IMR-90 (cell line): Measurements from ENCODE around the gene RBBP6. TPM values are rescaled to one million over a fixed set of nuclear protein-coding genes. Genes with fewer than 3 reads are reported as not detected.

Source experiments
- ATAC-seq: fragments of 200-7000 bp; cut with Tn5 transposase; 2 replicates; pipeline ENCODE4 v1.9.1; 2020; ENCODE audit warnings: low read depth, mild to moderate bottlenecking, moderate library complexity
- BruUV-seq: library from RNA; stranded (reverse); fragments of 400-500 nt; replicated peaks from 2 replicates; lab custom pipeline; 2021; lab: Mats Ljungman, UMichigan
- CTCF ChIA-PET: fragments of 300-600 bp; formaldehyde crosslinking; extraction: SDS; loops from one replicate; lab custom pipeline; 2021; ENCODE audit warnings: antibody characterized with exemption; lab: Yijun Ruan, JAX
- POLR2A ChIA-PET: fragments of 300-600 bp; sonication (Branson Sonifier 250); formaldehyde crosslinking; loops from one replicate; lab custom pipeline; 2022; ENCODE audit warnings: antibody characterized with exemption; ENCODE audit not compliant: unreplicated experiment; lab: Charles Lee
- DNase-seq: peaks from one replicate; pipeline ENCODE4 v3.0.0; 2013
- H2AFZ ChIP-seq: replicated peaks from 2 replicates; pipeline ENCODE3; 2013; ENCODE audit warnings: low read length, mild to moderate bottlenecking; ENCODE audit not compliant: poor library complexity
- H2AK5ac ChIP-seq: 2 replicates; pipeline ENCODE4 v1.6.1; 2013; ENCODE audit warnings: low read depth, low read length, inconsistent platforms
- H2AK9ac ChIP-seq: replicated peaks from 2 replicates; pipeline ENCODE3; 2013; ENCODE audit warnings: mild to moderate bottlenecking, low read depth, low read length, moderate library complexity; ENCODE audit not compliant: poor library complexity
- H2BK120ac ChIP-seq: 2 replicates; pipeline ENCODE4 v1.6.1; 2013; ENCODE audit warnings: low read depth, low read length, inconsistent platforms
- H2BK15ac ChIP-seq: 3 replicates; pipeline ENCODE4 v1.6.1; 2013; ENCODE audit warnings: low read depth, low read length, inconsistent platforms
- H2BK20ac ChIP-seq: 2 replicates; pipeline ENCODE4 v1.6.1; 2013; ENCODE audit warnings: low read depth, mild to moderate bottlenecking, inconsistent platforms, low read length, moderate library complexity
- H2BK5ac ChIP-seq: 2 replicates; pipeline ENCODE4 v1.6.1; 2013; ENCODE audit warnings: mild to moderate bottlenecking, low read depth, low read length, inconsistent platforms; ENCODE audit not compliant: poor library complexity, severe bottlenecking
- H3K14ac ChIP-seq: replicated peaks from 2 replicates; pipeline ENCODE4 v1.6.1; 2013; ENCODE audit warnings: low read depth, low read length, inconsistent platforms
- H3K18ac ChIP-seq: 2 replicates; pipeline ENCODE4 v1.6.1; 2013; ENCODE audit warnings: low read depth, low read length, control low read depth
- H3K23ac ChIP-seq: 2 replicates; pipeline ENCODE4 v1.6.1; 2013; ENCODE audit warnings: low read depth, low read length, inconsistent platforms
- H3K27ac ChIP-seq: 2 replicates; pipeline ENCODE4 v1.5.1; 2013; ENCODE audit warnings: mild to moderate bottlenecking, control low read depth, low read length; ENCODE audit not compliant: insufficient read depth
- H3K27me3 ChIP-seq: 2 replicates; pipeline ENCODE4 v1.6.1; 2013; ENCODE audit warnings: low read length; ENCODE audit not compliant: control insufficient read depth, insufficient read depth
- H3K36me3 ChIP-seq: 2 replicates; pipeline ENCODE4 v1.6.1; 2013; ENCODE audit warnings: low read length, mixed read lengths; ENCODE audit not compliant: control insufficient read depth, insufficient read depth
- H3K4ac ChIP-seq: 2 replicates; pipeline ENCODE4 v1.6.1; 2013; ENCODE audit warnings: low read depth, low read length, inconsistent platforms
- H3K4me1 ChIP-seq: 2 replicates; pipeline ENCODE4 v1.6.1; 2013; ENCODE audit warnings: low read length, mixed read lengths; ENCODE audit not compliant: control insufficient read depth, insufficient read depth
- H3K4me2 ChIP-seq: 2 replicates; pipeline ENCODE4 v1.6.1; 2013; ENCODE audit warnings: low read depth, mild to moderate bottlenecking, control low read depth, low read length, moderate library complexity
- H3K4me3 ChIP-seq: 2 replicates; pipeline ENCODE4 v1.5.1; 2013; ENCODE audit warnings: low read depth, mild to moderate bottlenecking, control low read depth, low read length, moderate library complexity; ENCODE audit not compliant: insufficient read depth
- H3K56ac ChIP-seq: 2 replicates; pipeline ENCODE4 v1.6.1; 2013; ENCODE audit warnings: low read length, inconsistent platforms; ENCODE audit not compliant: insufficient read depth; ENCODE audit errors: extremely low read depth
- H3K79me1 ChIP-seq, 2 experiments: 2 replicates each; pipeline ENCODE4 v1.6.1; 2013; ENCODE audit warnings: low read length in 2 of 2, inconsistent platforms in 1 of 2, low read depth in 1 of 2
- H3K9ac ChIP-seq: 2 replicates; pipeline ENCODE4 v1.6.1; 2013; ENCODE audit warnings: low read depth, low read length, control low read depth
- H3K9me1 ChIP-seq: 2 replicates; pipeline ENCODE4 v1.6.1; 2013; ENCODE audit warnings: low read length, inconsistent platforms; ENCODE audit not compliant: insufficient read depth
- H3K9me3 ChIP-seq: 2 replicates; pipeline ENCODE4 v1.6.1; 2013; ENCODE audit warnings: low read length; ENCODE audit not compliant: control insufficient read depth, insufficient read depth
- H4K20me1 ChIP-seq: 2 replicates; pipeline ENCODE4 v1.6.1; 2013; ENCODE audit warnings: low read length, inconsistent platforms; ENCODE audit not compliant: insufficient read depth
- H4K5ac ChIP-seq: 2 replicates; pipeline ENCODE4 v1.6.1; 2013; ENCODE audit warnings: mild to moderate bottlenecking, low read depth, low read length, control low read depth
- H4K8ac ChIP-seq, 2 experiments: 2 replicates each; pipeline ENCODE4 v1.6.1; 2013; ENCODE audit warnings: low read depth in 2 of 2, low read length in 2 of 2, control low read depth in 1 of 2, inconsistent platforms in 1 of 2
- H4K91ac ChIP-seq: 2 replicates; pipeline ENCODE4 v1.6.1; 2013; ENCODE audit warnings: low read depth, low read length, inconsistent platforms; ENCODE audit not compliant: insufficient read depth
- BHLHE40 ChIP-seq: fragments of 150-350 bp; IDR thresholded peaks from 2 replicates; pipeline ENCODE4 v1.6.1; 2016; ENCODE audit warnings: mild to moderate bottlenecking, low read depth, low read length
- CEBPB ChIP-seq: IDR thresholded peaks from 2 replicates; pipeline ENCODE4 v1.6.1; 2012; ENCODE audit warnings: low read depth, low read length, improper control_type of control experiment
- CHD1 ChIP-seq: IDR thresholded peaks from 2 replicates; pipeline ENCODE4 v1.6.1; 2012; ENCODE audit warnings: low read depth, low read length, improper control_type of control experiment
- CTCF ChIP-seq: conservative IDR thresholded peaks from 2 replicates; pipeline ENCODE4 v1.5.1; 2012; ENCODE audit warnings: mild to moderate bottlenecking, low read depth, low read length, improper control_type of control experiment
- FOS ChIP-seq: fragments of 150-350 bp; IDR thresholded peaks from 2 replicates; pipeline ENCODE4 v1.6.1; 2016; ENCODE audit warnings: low read depth, low read length
- MAZ ChIP-seq: IDR thresholded peaks from 2 replicates; pipeline ENCODE4 v1.6.1; 2012; ENCODE audit warnings: low read depth, mild to moderate bottlenecking, low read length, improper control_type of control experiment, moderate library complexity, borderline replicate concordance
- MXI1 ChIP-seq: IDR thresholded peaks from 2 replicates; pipeline ENCODE4 v1.6.1; 2012; ENCODE audit warnings: low read depth, mild to moderate bottlenecking, low read length, moderate library complexity, borderline replicate concordance
- NFE2L2 ChIP-seq: fragments of 150-350 bp; IDR thresholded peaks from 2 replicates; pipeline ENCODE4 v1.6.1; 2016; ENCODE audit warnings: low read depth, mild to moderate bottlenecking, low read length
- POLR2A ChIP-seq: IDR thresholded peaks from 2 replicates; pipeline ENCODE4 v1.6.1; 2012; ENCODE audit warnings: mild to moderate bottlenecking, low read depth, low read length
- RAD21 ChIP-seq: IDR thresholded peaks from 2 replicates; pipeline ENCODE4 v1.6.1; 2012; ENCODE audit warnings: low read length, improper control_type of control experiment
- RCOR1 ChIP-seq: IDR thresholded peaks from 2 replicates; pipeline ENCODE4 v1.6.1; 2012; ENCODE audit warnings: mild to moderate bottlenecking, low read length, improper control_type of control experiment; ENCODE audit not compliant: insufficient replicate concordance
- SMC3 ChIP-seq: fragments of 150-350 bp; IDR thresholded peaks from 2 replicates; pipeline ENCODE4 v1.6.1; 2016; ENCODE audit warnings: low read depth, mild to moderate bottlenecking, antibody characterized with exemption, low read length, moderate library complexity
- USF2 ChIP-seq: fragments of 150-350 bp; IDR thresholded peaks from 2 replicates; pipeline ENCODE4 v1.6.1; 2017; ENCODE audit warnings: mild to moderate bottlenecking, antibody characterized with exemption, low read length, low read depth
- WGBS, 2 experiments: methylation state at CpG; one replicate each; pipeline versions ENCODE4 v1.1.5 to v1.1.7; 2013; ENCODE audit warnings: missing lambda C conversion rate in 2 of 2; ENCODE audit not compliant: insufficient read length in 1 of 2; ENCODE audit errors: extremely low coverage in 2 of 2; 5-methylcytosine and 5-hydroxymethylcytosine counted together
- dilution Hi-C: fragments of 300-500 bp; cut with HindIII; formaldehyde crosslinking; loops from one replicate; pipeline ENCODE4 v1.14.3; 2018; ENCODE audit warnings: low sequenced_read_pairs; ENCODE audit not compliant: unreplicated experiment
- in situ Hi-C: fragments of 300-500 bp; cut with MboI; formaldehyde crosslinking; loops from 3 replicates; pipeline ENCODE4 v1.14.3; 2019; ENCODE audit warnings: low sequenced_read_pairs, inconsistent platforms, mixed read lengths
- intact Hi-C: fragments of 100-400 bp; cut with micrococcal nuclease; formaldehyde crosslinking; loops from 2 replicates; pipeline ENCODE4 v1.10.0; 2022
- polyA plus RNA-seq, 3 experiments: library from polyadenylated mRNA; depleted of rRNA; stranded (reverse); fragments of >200 nt; gene quantifications; 2 replicates each; pipeline ENCODE4 v1.2.3, GENCODE V29; 2012; ENCODE audit warnings: low replicate concordance in 1 of 3
- total RNA-seq: library from RNA; depleted of rRNA; stranded (reverse); fragments of >200 nt; gene quantifications from 2 replicates; pipeline ENCODE4 v1.2.3, GENCODE V29; 2012
- TF ChIP-seq, protein P1 (sequence below): fragments of 150-350 bp; IDR thresholded peaks from 2 replicates; pipeline ENCODE4 v1.6.1; 2016; ENCODE audit warnings: low read depth, mild to moderate bottlenecking, low read length, moderate library complexity, borderline replicate concordance

RBBP6 gene
- total and polyA plus RNA-seq, 2 of the 4 experiments (the other 2 are of a cell fraction) = 7.2 to 17.8 TPM

DNA sequence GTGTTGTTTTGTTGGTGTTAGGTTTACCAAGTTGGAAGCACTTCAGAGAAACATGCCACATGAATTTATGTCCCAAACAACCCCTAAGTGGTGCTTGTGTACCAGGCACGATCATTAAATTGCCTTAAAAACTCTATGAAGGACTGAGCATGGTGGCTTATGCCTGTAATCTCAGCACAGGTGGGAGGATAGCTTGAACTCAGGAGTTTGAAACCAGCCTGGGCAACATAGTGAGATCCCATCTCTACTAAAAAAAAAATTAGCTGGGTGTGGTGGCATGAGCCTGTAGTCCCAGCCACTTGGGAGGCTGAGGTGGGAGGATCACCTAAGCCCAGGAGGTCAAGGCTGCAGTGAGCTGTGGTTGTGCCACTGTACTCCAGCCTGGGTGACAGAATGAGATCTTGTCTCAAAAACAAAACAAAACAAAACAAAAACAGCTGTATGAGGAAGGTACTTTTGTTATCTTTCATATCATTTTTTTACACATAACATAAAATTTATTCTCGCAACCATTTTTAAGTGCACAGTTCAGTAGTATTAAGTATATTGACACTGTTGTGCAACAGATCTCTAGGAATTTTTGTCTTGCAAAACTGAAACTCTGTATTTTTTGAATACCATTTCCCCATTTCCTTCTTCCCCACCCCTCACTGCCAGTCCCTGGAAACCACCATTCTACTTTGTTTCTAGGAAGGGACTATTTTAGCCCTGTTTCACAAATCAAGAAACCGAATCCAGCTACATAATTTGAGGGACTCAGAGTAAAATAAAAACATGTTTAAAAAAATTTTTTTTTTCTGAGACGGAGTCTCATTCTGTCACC, 14.3 kb upstream of the RBBP6 start:
- H3K56ac ChIP-seq = no peak overlapping the region
- intact Hi-C loops = no loop called here
- H4K91ac ChIP-seq = no peak overlapping the region
- DNase-seq = no peak
- no peak overlapping the region for H2AK5ac ChIP-seq
- BruUV-seq = no TSS peak
- H4K20me1 ChIP-seq = no peaks in the 10 kb centered on the region
- H2AFZ ChIP-seq = no peak overlapping the region
- H2BK120ac ChIP-seq = no peak overlapping the region
- no peak overlapping the region for H3K27ac ChIP-seq
- H3K4me3 ChIP-seq = no peak overlapping the region
- no peak overlapping the region for H4K8ac ChIP-seq
- in situ Hi-C loops = loop anchor here (25.0 kb wide), 2 partner anchors 712 to 838 kb away; partner anchors contain the start of gene PLK1
- no peak overlapping the region for H3K4me2 ChIP-seq
- peak; percentile 51 for ATAC-seq
- H3K18ac ChIP-seq = no peak overlapping the region
- H3K14ac ChIP-seq = no peak overlapping the region
- no peak overlapping the region for H3K9ac ChIP-seq
- H3K4ac ChIP-seq = no peak overlapping the region
- H3K36me3 ChIP-seq = no peaks in the 10 kb centered on the region
- H2BK5ac ChIP-seq = no peak overlapping the region
- no peaks in the 10 kb centered on the region for H3K79me1 ChIP-seq
- ChIA-PET POLR2A (no interaction called here), CTCF (interaction anchor here (0.7 to 1.2 kb wide), 3 partner anchors 8 to 221 kb away, joined by 4 to 5 read pairs (median 4); no protein-coding TSS in a partner anchor)
- peaks cover 5% of the 10 kb centered on the region; the same call in 1 of the 2 replicates for H3K4me1 ChIP-seq
- no peak overlapping the region for H2AK9ac ChIP-seq
- no peaks in the 10 kb centered on the region for H3K9me3 ChIP-seq
- H3K27me3 ChIP-seq = peaks cover 2% of the 10 kb centered on the region; the same call in 1 of the 2 replicates
- dilution Hi-C loops = no loop called here
- no peak overlapping the region for H4K5ac ChIP-seq
- H3K23ac ChIP-seq = no peak overlapping the region
- H3K9me1 ChIP-seq = peaks cover 4% of the 10 kb centered on the region; the same call in 1 of the 2 replicates
- no CpG with 5 or more reads among the region's 4 CpGs for WGBS, 2 experiments
- H2BK15ac ChIP-seq = no peak overlapping the region
- H2BK20ac ChIP-seq = no peak overlapping the region
- TF ChIP-seq MAZ (no peak), RAD21 (no peak), FOS (no peak), RCOR1 (no peak), SMC3 (no peak), CEBPB (no peak), CHD1 (no peak), USF2 (no peak), MXI1 (no peak), POLR2A (no peak), NFE2L2 (no peak), CTCF (no peak), BHLHE40 (no peak)
- TF ChIP-seq, protein P1, sequence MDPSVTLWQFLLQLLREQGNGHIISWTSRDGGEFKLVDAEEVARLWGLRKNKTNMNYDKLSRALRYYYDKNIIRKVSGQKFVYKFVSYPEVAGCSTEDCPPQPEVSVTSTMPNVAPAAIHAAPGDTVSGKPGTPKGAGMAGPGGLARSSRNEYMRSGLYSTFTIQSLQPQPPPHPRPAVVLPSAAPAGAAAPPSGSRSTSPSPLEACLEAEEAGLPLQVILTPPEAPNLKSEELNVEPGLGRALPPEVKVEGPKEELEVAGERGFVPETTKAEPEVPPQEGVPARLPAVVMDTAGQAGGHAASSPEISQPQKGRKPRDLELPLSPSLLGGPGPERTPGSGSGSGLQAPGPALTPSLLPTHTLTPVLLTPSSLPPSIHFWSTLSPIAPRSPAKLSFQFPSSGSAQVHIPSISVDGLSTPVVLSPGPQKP = no peak
